ENCODE results near the gene IL20RA. TPM values are rescaled to one million over a fixed set of nuclear protein-coding genes. Genes with fewer than 3 reads are reported as not detected.

The IL20RA gene
- total and polyA plus RNA-seq, 2 donors (not counting 3 experiments of a cell fraction or from before 2014, with no cell fraction given): not detected

GRCh38 chr6:137024237-137024990, 20.4 kb downstream of the IL20RA start:
- intact Hi-C loops (cut with micrococcal nuclease) (no loop called here), dilution Hi-C loops (cut with MboI; ENCODE audit: extremely low pct_ligation_motif_present, low sequenced_read_pairs) (no loop called here)
- DNase-seq (ENCODE audit: low read depth, low spot score) (no peak), FAIRE-seq (no peak)
- CTCF ChIA-PET: no interaction called here
- H3K27ac ChIP-seq (ENCODE audit: insufficient read depth, low read depth, low read length): no peak overlapping the region
- H3K36me3 ChIP-seq (ENCODE audit: control insufficient read depth in 2 of 2, extremely low read depth in 1 of 2, insufficient read depth in 2 of 2, low read length in 2 of 2): no peaks in the 10 kb centered on the region
- POLR2A ChIA-PET: no interaction called here
- no peaks in the 10 kb centered on the region for H3K4me1 ChIP-seq (ENCODE audit: control insufficient read depth, extremely low read depth, insufficient read depth, low read length)
- TF ChIP-seq JUN (IDR thresholded peaks at IDR 0.05; ENCODE audit: borderline replicate concordance, insufficient read depth, insufficient read length, low read depth) (no peak), GATA2 (IDR thresholded peaks at IDR 0.05; ENCODE audit: insufficient read depth, insufficient read length, low read depth, low read length) (no peak), EZH2 (IDR thresholded peaks at IDR 0.05; ENCODE audit: borderline replicate concordance, low read depth, low read length, severe bottlenecking) (no peak), MAX (IDR thresholded peaks at IDR 0.05; ENCODE audit: insufficient read depth, insufficient read length) (no peak), POLR2AphosphoS5 (IDR thresholded peaks at IDR 0.05; ENCODE audit: insufficient read depth, low read depth, low read length) (no peak), POLR2A (IDR thresholded peaks at IDR 0.05; ENCODE audit: low read depth, low read length) (no peak), FOS (IDR thresholded peaks at IDR 0.05; ENCODE audit: borderline replicate concordance, insufficient read depth, low read length) (no peak), CTCF (IDR thresholded peaks at IDR 0.05; ENCODE audit: extremely low read depth in 1 of 2, insufficient read depth in 1 of 2, low read depth in 1 of 2, low read length in 2 of 2) (no peak), MYC (IDR thresholded peaks at IDR 0.05; ENCODE audit: low read depth, low read length) (no peak)
- H4K20me1 ChIP-seq (replicated peaks; ENCODE audit: control insufficient read depth, extremely low read depth, insufficient read depth, low read length): no peaks in the 10 kb centered on the region
- no peaks in the 10 kb centered on the region for H3K79me2 ChIP-seq (ENCODE audit: control insufficient read depth, insufficient read depth, low read length)
- no peak overlapping the region for H2AFZ ChIP-seq (ENCODE audit: low read depth, low read length)
- no peak overlapping the region for H3K4me3 ChIP-seq (replicated peaks in 1 of 3; ENCODE audit: insufficient read depth in 1 of 3, low read depth in 1 of 3, low read length in 3 of 3)
- no peak overlapping the region for H3K4me2 ChIP-seq (ENCODE audit: insufficient read depth, low read length)
- peaks cover 0 to 3% of the 10 kb centered on the region in 2 experiments for H3K27me3 ChIP-seq (ENCODE audit: control insufficient read depth in 2 of 2, insufficient read depth in 2 of 2, low read length in 2 of 2)
- H3K9me3 ChIP-seq (replicated peaks; ENCODE audit: control insufficient read depth, insufficient read depth, low read length): no peaks in the 10 kb centered on the region
- BruUV-seq (replicated peaks): no TSS peak
- no peaks in the 10 kb centered on the region for H3K9me1 ChIP-seq (replicated peaks; ENCODE audit: control insufficient read depth, extremely low read depth, insufficient read depth, low read length)
- no peak overlapping the region for H3K9ac ChIP-seq (replicated peaks; ENCODE audit: extremely low read depth, insufficient read depth, low read length)

All from endothelial cell of umbilical vein (primary cell).